Lower leg skin (tissue), 3 donors: ENCODE data around the gene NEDD4L.

Experiments used
- POLR2A ChIP-seq, 2 donors: fragments of 450-650 bp; IDR thresholded peaks; one replicate each; pipeline ENCODE4 v1.6.1; 2016 to 2017; ENCODE audit warnings: antibody characterized with exemption in 2 of 2, mild to moderate bottlenecking in 1 of 2, moderate library complexity in 1 of 2
- TF ChIP-seq, protein P1 (sequence below), 3 donors: fragments of 450-650 bp; IDR thresholded peaks; one replicate each; pipeline ENCODE4 v1.5.1; 2016; ENCODE audit warnings: antibody characterized with exemption in 3 of 3, mild to moderate bottlenecking in 3 of 3, moderate library complexity in 2 of 3

DNA sequence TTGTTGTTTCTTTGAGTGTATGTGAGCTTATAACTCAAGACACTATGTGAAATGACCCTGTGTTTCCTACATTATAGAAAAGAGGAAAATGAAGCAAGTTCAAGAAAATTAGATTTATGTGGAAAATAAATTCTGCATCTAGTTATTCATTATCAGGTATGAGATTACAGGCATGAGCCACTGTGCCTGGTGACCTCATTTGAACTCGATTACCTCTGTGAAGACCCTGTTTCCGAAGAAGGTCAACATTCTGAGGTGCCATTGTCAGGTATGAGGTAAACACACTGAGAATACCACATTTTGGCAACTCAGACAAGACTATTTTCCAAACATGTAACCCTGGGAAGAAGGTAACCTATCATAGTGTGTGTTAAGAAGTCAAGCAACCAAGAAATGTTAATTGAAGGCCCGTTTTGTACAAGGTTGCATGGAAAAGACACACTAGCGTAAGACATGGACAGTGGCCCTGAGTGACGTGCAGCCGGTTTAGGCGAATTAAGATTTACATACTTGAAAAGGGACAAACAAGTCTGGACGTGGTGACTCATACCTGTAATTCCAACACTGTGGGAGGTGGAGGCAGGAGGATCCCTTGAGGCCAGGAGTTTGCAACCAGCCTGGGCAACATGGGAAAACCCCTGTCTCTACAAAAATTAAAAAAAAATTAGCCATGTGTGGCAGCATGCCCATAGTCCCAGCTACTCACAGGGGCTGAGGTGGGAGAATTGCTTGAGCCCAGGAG, 186.6 kb downstream of the NEDD4L start:
- TF ChIP-seq, protein P1, sequence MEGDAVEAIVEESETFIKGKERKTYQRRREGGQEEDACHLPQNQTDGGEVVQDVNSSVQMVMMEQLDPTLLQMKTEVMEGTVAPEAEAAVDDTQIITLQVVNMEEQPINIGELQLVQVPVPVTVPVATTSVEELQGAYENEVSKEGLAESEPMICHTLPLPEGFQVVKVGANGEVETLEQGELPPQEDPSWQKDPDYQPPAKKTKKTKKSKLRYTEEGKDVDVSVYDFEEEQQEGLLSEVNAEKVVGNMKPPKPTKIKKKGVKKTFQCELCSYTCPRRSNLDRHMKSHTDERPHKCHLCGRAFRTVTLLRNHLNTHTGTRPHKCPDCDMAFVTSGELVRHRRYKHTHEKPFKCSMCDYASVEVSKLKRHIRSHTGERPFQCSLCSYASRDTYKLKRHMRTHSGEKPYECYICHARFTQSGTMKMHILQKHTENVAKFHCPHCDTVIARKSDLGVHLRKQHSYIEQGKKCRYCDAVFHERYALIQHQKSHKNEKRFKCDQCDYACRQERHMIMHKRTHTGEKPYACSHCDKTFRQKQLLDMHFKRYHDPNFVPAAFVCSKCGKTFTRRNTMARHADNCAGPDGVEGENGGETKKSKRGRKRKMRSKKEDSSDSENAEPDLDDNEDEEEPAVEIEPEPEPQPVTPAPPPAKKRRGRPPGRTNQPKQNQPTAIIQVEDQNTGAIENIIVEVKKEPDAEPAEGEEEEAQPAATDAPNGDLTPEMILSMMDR (IDR thresholded peaks at IDR 0.05): no peak
- no peak for TF ChIP-seq POLR2A (IDR thresholded peaks at IDR 0.05)
